GM23248 (cell line): ENCODE results near the gene SLC4A2. TPM values are rescaled to one million over a fixed set of nuclear protein-coding genes. Genes with fewer than 3 reads are reported as not detected.

ENCODE experiments used
- DNase-seq: peaks from one replicate; pipeline ENCODE4 v3.0.0-alpha.2; 2015
- H2AFZ ChIP-seq: fragments of 200-600 bp; sonication (generic); 2 replicates; pipeline ENCODE4 v1.6.1; 2016; ENCODE audit warnings: antibody characterized with exemption
- H3F3A ChIP-seq: fragments of 200-600 bp; sonication (generic); 2 replicates; pipeline ENCODE4 v1.6.1; 2016; ENCODE audit warnings: mild to moderate bottlenecking, antibody characterized with exemption, mixed run types; ENCODE audit not compliant: insufficient read depth
- H3K27ac ChIP-seq: fragments of 200-600 bp; sonication (generic); 2 replicates; pipeline ENCODE4 v1.5.1; 2016; ENCODE audit warnings: mild to moderate bottlenecking
- H3K27me3 ChIP-seq: fragments of 200-600 bp; sonication (generic); replicated peaks from 2 replicates; pipeline ENCODE4 v1.6.1; 2016; ENCODE audit warnings: mild to moderate bottlenecking; ENCODE audit not compliant: insufficient read depth
- H3K36me3 ChIP-seq: fragments of 200-600 bp; sonication (generic); 2 replicates; pipeline ENCODE4 v1.6.1; 2016; ENCODE audit warnings: low read depth, mild to moderate bottlenecking
- H3K4me1 ChIP-seq: fragments of 200-600 bp; sonication (generic); 2 replicates; pipeline ENCODE4 v1.6.1; 2016; ENCODE audit warnings: mild to moderate bottlenecking; ENCODE audit not compliant: insufficient read depth
- H3K4me2 ChIP-seq: fragments of 200-600 bp; sonication (generic); one replicate; pipeline ENCODE4 v1.6.1; 2016; ENCODE audit warnings: mild to moderate bottlenecking; ENCODE audit not compliant: unreplicated experiment
- H3K4me3 ChIP-seq: fragments of 200-600 bp; sonication (generic); 2 replicates; pipeline ENCODE4 v1.5.1; 2016; ENCODE audit warnings: mild to moderate bottlenecking
- H3K79me2 ChIP-seq: fragments of 200-600 bp; sonication (generic); 2 replicates; pipeline ENCODE4 v1.6.1; 2016; ENCODE audit warnings: mild to moderate bottlenecking; ENCODE audit not compliant: insufficient read depth
- H3K9ac ChIP-seq: fragments of 200-600 bp; sonication (generic); 2 replicates; pipeline ENCODE4 v1.6.1; 2016; ENCODE audit warnings: mild to moderate bottlenecking
- H3K9me2 ChIP-seq: fragments of 200-600 bp; sonication (generic); 2 replicates; pipeline ENCODE4 v1.6.1; 2016; ENCODE audit warnings: mixed run types, mild to moderate bottlenecking, moderate library complexity; ENCODE audit not compliant: insufficient read depth
- H3K9me3 ChIP-seq: fragments of 200-600 bp; sonication (generic); one replicate; pipeline ENCODE4 v1.6.1; 2017; ENCODE audit warnings: low read depth
- H4K20me1 ChIP-seq: fragments of 200-600 bp; sonication (generic); 2 replicates; pipeline ENCODE4 v1.6.0; 2016; ENCODE audit not compliant: insufficient read depth
- EZH2 ChIP-seq: fragments of 200-600 bp; sonication (generic); IDR thresholded peaks from 2 replicates; pipeline ENCODE4 v1.6.1; 2018; ENCODE audit warnings: antibody characterized with exemption, mild to moderate bottlenecking; ENCODE audit not compliant: insufficient read depth, poor library complexity, severe bottlenecking
- EZH2phosphoT487 ChIP-seq: fragments of 200-600 bp; sonication (generic); IDR thresholded peaks from 2 replicates; pipeline ENCODE4 v1.6.1; 2018; ENCODE audit warnings: antibody characterized with exemption, moderate library complexity, mild to moderate bottlenecking, low read depth; ENCODE audit not compliant: insufficient read depth
- WGBS, 2 experiments: methylation state at CpG; one replicate each; pipeline ENCODE4 v1.1.6; 2015 to 2017; ENCODE audit warnings: low lambda C conversion rate in 2 of 2, low coverage in 1 of 2; ENCODE audit errors: missing lambda C conversion rate in 2 of 2; 5-methylcytosine and 5-hydroxymethylcytosine counted together
- in situ Hi-C: fragments of 300-500 bp; cut with MboI; formaldehyde crosslinking; loops from 2 replicates; pipeline ENCODE4 v1.15.0; 2020
- polyA plus RNA-seq: library from polyadenylated mRNA; unstranded; fragments of >200 nt; fragmentation: Nextera tagmentation; extraction: Ambion mirVana; gene quantifications from 2 replicates; pipeline ENCODE4 v1.2.1, GENCODE V29; 2016
- total RNA-seq: library from RNA; depleted of rRNA; stranded (reverse); fragments of >200 nt; shearing (Covaris generic); gene quantifications from 2 replicates; pipeline ENCODE4 v1.2.3, GENCODE V29; 2014

Gene SLC4A2
- total and polyA plus RNA-seq, 2 experiments from 2014 or later, result 59.4 to 94.6 TPM

DNA sequence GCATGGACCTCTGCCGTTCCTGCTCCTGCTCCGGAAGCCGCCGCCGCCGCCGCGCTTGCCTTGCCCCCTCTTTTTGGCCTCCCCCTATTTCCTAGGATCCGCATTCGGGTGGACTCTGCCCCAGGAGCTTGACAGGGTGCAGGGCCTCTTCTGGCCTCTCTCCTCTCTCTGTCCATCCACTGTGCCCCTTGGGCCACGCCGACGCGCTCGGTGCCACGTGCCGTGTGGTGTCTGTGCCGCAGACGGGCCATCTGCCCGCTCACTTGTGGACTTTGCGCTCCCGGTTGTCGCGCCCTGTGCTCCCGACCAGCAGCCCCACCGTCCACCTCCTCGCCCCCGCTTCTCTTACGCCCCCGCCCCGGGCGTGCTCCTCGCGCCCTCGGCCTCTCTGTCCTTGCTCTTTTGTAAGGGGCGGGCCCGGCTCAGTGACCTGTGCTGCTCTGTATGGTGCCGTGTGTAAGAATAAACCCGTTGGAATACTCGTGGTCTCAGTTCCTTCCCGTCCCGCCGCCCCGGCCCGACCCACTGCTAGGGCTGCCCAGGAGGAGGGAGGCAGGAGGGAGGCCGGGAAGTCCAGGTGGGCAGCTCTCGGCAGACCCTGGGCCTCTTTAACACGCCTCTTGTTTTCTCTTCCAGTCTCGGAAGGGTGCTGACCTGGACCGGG lies 63.9 kb downstream of the SLC4A2 start:
- Histone ChIP-seq H3K9me3 (no peaks in the 10 kb centered on the region), H3F3A (no peaks in the 10 kb centered on the region), H3K79me2 (peaks cover 7% of the 10 kb centered on the region; the same call in 1 of the 2 replicates), H3K9me2 (no peaks in the 10 kb centered on the region), H4K20me1 (no peaks in the 10 kb centered on the region), H2AFZ (no peak overlapping the region), H3K9ac (no peak overlapping the region), H3K27me3 (no peaks in the 10 kb centered on the region), H3K36me3 (peaks cover 6% of the 10 kb centered on the region), H3K4me3 (no peak overlapping the region), H3K4me1 (no peaks in the 10 kb centered on the region), H3K27ac (no peak overlapping the region), H3K4me2 (no peak overlapping the region)
- no peak for DNase-seq
- TF ChIP-seq EZH2 (no peak), EZH2phosphoT487 (no peak)
- 93 to 94% methylated on average over 32 to 50 of the region's 50 CpGs for WGBS, 2 experiments
- in situ Hi-C loops, result no loop called here

DNA sequence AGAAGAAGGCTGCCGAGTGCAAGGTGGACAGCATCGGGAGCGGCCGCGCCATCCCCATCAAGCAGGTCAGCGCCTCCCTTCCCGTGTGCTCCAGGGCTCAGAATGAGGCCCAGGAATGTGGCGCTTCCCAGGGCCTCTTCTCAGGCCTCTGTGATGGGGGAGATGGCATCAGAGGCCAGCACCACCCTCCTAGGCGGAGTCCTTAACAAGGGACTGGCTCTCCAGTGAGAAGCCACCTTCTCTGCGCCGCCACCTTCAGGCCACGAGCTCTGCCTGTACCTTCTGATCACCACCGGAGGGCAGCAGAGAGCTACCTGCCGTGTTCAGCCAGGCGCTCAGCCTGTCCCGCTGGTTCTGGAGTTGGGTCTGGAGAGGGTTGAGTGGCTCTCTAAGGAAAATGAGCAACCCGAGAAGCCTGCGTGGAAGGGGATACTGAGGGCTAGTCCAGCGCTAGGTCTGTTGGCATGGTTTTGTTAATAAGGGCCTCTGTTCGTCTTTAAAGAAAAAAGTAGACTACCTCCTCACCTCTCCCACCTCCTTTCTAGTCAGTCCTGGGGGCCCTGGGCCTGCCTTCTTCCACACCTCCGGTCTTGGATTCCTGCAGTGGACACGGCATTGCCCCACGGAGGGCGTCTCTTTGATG lies 64.6 kb downstream of the SLC4A2 start:
- Histone ChIP-seq H3K4me3 (no peak overlapping the region), H3K79me2 (peaks cover 7% of the 10 kb centered on the region; the same call in 1 of the 2 replicates), H3K9me3 (no peaks in the 10 kb centered on the region), H3K36me3 (peaks cover 6% of the 10 kb centered on the region), H3K4me1 (no peaks in the 10 kb centered on the region), H3K4me2 (no peak overlapping the region), H3F3A (no peaks in the 10 kb centered on the region), H2AFZ (no peak overlapping the region), H3K27me3 (no peaks in the 10 kb centered on the region), H4K20me1 (no peaks in the 10 kb centered on the region), H3K9me2 (no peaks in the 10 kb centered on the region), H3K27ac (no peak overlapping the region), H3K9ac (no peak overlapping the region)
- no peak for TF ChIP-seq EZH2
- no peak for TF ChIP-seq EZH2phosphoT487
- in situ Hi-C loops, result no loop called here
- WGBS, 2 experiments, result 59 to 60% methylated on average over 24 of the region's 24 CpGs
- DNase-seq, result peak; percentile 82

DNA sequence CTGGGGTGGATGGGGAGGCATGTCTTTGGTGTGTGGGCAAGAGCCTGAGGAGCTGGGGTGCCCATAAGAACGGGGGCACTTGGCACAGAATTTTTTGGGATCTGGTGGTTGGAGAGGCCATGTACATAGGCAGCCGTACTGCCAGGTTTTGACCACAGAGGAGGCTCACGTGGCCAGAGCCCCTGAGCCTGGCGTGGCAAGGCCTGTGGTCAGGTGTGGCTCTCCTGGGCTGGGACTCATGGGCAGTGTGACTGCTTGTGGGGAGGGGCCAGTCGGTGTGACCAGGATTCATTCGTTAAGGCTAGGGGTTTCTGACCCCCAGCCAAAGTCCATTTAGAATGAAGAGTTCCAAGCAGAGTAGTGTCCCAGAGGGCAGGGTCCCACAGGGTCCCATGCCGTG lies 65.1 kb downstream of the SLC4A2 start:
- 77 to 84% methylated on average over 6 to 7 of the region's 7 CpGs for WGBS, 2 experiments
- Histone ChIP-seq H4K20me1 (no peaks in the 10 kb centered on the region), H3K27me3 (no peaks in the 10 kb centered on the region), H3F3A (no peaks in the 10 kb centered on the region), H3K4me3 (no peak overlapping the region), H3K79me2 (peaks cover 7% of the 10 kb centered on the region; the same call in 1 of the 2 replicates), H3K4me1 (no peaks in the 10 kb centered on the region), H3K9me2 (no peaks in the 10 kb centered on the region), H3K9ac (no peak overlapping the region), H3K4me2 (no peak overlapping the region), H2AFZ (no peak overlapping the region), H3K9me3 (no peaks in the 10 kb centered on the region), H3K27ac (no peak overlapping the region), H3K36me3 (peaks cover 6% of the 10 kb centered on the region)
- no peak for TF ChIP-seq EZH2phosphoT487
- TF ChIP-seq EZH2, result no peak
- in situ Hi-C loops, result no loop called here
- DNase-seq, result no peak

- Histone ChIP-seq H3K27me3 (no peaks in the 10 kb centered on the region), H2AFZ (no peak overlapping the region), H3K27ac (no peak overlapping the region), H4K20me1 (no peaks in the 10 kb centered on the region), H3F3A (no peaks in the 10 kb centered on the region), H3K9me2 (no peaks in the 10 kb centered on the region), H3K9ac (no peak overlapping the region), H3K79me2 (0 out of 2 replicates have a peak, but pooled peaks cover 7% of the 10 kb centered on the region), H3K4me3 (no peak overlapping the region), H3K36me3 (peaks cover 6% of the 10 kb centered on the region), H3K4me1 (no peaks in the 10 kb centered on the region), H3K4me2 (no peak overlapping the region), H3K9me3 (no peaks in the 10 kb centered on the region)
- in situ Hi-C loops, result no loop called here
- DNase-seq, result no peak
- WGBS, 2 experiments, result 96 to 97% methylated on average over 14 of the region's 14 CpGs
- TF ChIP-seq EZH2phosphoT487, result no peak
Observed at GRCh38 chr7:151124899-151125399, 65.6 kb downstream of the SLC4A2 start.
